ENCODE results near the gene RPS27L. TPM values are rescaled to one million over a fixed set of nuclear protein-coding genes. Genes with fewer than 3 reads are reported as not detected.

The RPS27L gene
- total and polyA plus RNA-seq, 2 experiments from 2014 or later = 134 to 528 TPM

Other genes starting within 250 kb of the RPS27L start
- 283 and 291 TPM in 2 replicates for gene TPM1, start 114.7 kb downstream of the RPS27L start, total RNA-seq
- 353 and 477 TPM in 2 replicates for gene TPM1, start 114.7 kb downstream of the RPS27L start, polyA plus RNA-seq
- 19.6 and 31.0 TPM in 2 replicates for gene LACTB, start 35.6 kb downstream of the RPS27L start, total RNA-seq
- gene LACTB, start 35.6 kb downstream of the RPS27L start, polyA plus RNA-seq = 19.2 and 26.5 TPM in 2 replicates
- gene RAB8B, start 32.1 kb upstream of the RPS27L start, total RNA-seq = 36.9 and 40.5 TPM in 2 replicates
- 11.7 and 16.4 TPM in 2 replicates for gene RAB8B, start 32.1 kb upstream of the RPS27L start, polyA plus RNA-seq
- 19.5 and 19.9 TPM in 2 replicates for gene APH1B, start 120.1 kb upstream of the RPS27L start, total RNA-seq
- 29.8 and 37.9 TPM in 2 replicates for gene APH1B, start 120.1 kb upstream of the RPS27L start, polyA plus RNA-seq
- 9.5 and 13.8 TPM in 2 replicates for gene CA12, start 224.4 kb upstream of the RPS27L start, total RNA-seq
- 16.6 and 23.5 TPM in 2 replicates for gene CA12, start 224.4 kb upstream of the RPS27L start, polyA plus RNA-seq